Activated CD8-positive, alpha-beta T cell treated with anti-CD3 and anti-CD28 coated beads for 36 hours (primary cell): ENCODE results near the gene METTL22. TPM values are rescaled to one million over a fixed set of nuclear protein-coding genes. Genes with fewer than 3 reads are reported as not detected.

ENCODE experiments used
- ATAC-seq: fragments of 200-7000 bp; cut with Tn5 transposase; one replicate; pipeline ENCODE4 v1.10.0; 2021; ENCODE audit warnings: mild to moderate bottlenecking, moderate library complexity
- CTCF ChIA-PET: fragments of 350-600 bp; sonication (Branson Sonifier 250); formaldehyde crosslinking; loops from one replicate; lab custom pipeline; 2021; ENCODE audit warnings: antibody characterized with exemption; lab: Charles Lee
- POLR2A ChIA-PET: fragments of 350-600 bp; sonication (Branson Sonifier 250); formaldehyde crosslinking; loops from one replicate; lab custom pipeline; 2021; ENCODE audit warnings: antibody characterized with exemption; lab: Charles Lee
- DNase-seq: peaks from one replicate; pipeline ENCODE4 v3.0.0-alpha.2; 2020
- H3K27ac Mint-ChIP-seq: one replicate; pipeline ENCODE4 v1.8.0; 2021; ENCODE audit warnings: mild to moderate bottlenecking, mixed read lengths
- H3K27me3 Mint-ChIP-seq: one replicate; pipeline ENCODE4 v1.8.0; 2021; ENCODE audit warnings: mixed read lengths
- H3K36me3 Mint-ChIP-seq: one replicate; pipeline ENCODE4 v1.8.0; 2021; ENCODE audit warnings: low read depth, mixed read lengths
- H3K4me1 Mint-ChIP-seq: one replicate; pipeline ENCODE4 v1.8.0; 2021; ENCODE audit warnings: low read depth, mixed read lengths
- H3K4me3 Mint-ChIP-seq: one replicate; pipeline ENCODE4 v1.8.0; 2021; ENCODE audit warnings: mild to moderate bottlenecking, moderate library complexity, mixed read lengths
- H3K9me3 Mint-ChIP-seq: one replicate; pipeline ENCODE4 v1.8.0; 2021; ENCODE audit warnings: mixed read lengths
- CTCF ChIP-seq: fragments of 200-600 bp; IDR thresholded peaks from one replicate; pipeline ENCODE4 v1.8.0; 2022; ENCODE audit warnings: antibody characterized with exemption, mild to moderate bottlenecking
- intact Hi-C: fragments of 100-400 bp; cut with micrococcal nuclease; formaldehyde crosslinking; loops from one replicate; pipeline ENCODE4 v1.10.0; 2022
- total RNA-seq, 2 experiments: library from RNA; stranded (reverse); gene quantifications; one replicate each; pipeline ENCODE4 v1.2.3, GENCODE V29; 2021

METTL22 gene
- total RNA-seq, 2 experiments from 2014 or later: 31.7 to 31.9 TPM

DNA sequence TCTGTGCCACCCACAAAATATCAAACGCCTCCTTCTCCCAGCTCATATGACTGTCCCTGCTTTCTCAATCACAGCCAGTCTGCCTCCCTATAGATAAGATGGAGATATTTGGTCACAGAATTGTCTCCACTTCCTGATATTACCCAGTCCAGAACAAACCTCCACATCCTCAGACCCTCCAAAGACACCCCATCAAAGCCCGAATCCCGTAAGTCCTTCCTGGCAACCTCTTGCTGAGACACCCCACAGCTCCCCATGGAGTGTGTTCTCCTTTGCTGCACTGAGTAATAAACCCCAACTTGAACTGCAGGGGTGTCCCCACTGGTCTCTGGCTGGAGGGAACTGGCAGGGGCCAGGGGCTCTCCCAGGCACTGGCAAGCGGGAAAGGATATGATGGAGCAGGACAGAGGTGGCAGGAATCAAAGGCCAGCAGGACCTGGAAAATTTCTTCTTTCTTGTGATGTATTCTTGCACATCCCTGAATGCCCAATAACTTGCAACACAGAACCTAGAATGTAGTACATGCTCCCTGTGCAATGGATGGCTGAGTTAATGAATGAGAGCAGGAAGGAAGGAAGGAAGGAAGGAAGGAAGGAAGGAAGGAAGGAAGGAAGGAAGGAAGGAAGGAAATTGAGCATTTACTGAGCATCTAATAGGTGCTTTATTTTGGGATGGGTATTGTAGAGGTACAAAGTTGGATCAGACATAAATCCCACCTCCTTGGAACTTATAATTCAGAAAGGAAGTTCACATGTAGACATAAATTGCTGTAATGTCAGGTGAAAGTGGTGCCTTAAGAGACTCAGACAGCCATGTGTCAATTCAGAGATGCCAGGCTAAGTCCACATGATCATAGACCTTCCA, 45.1 kb upstream of the METTL22 start:
- Mint-ChIP-seq H3K27me3 (peaks cover 18% of the 10 kb centered on the region), H3K4me1 (no peaks in the 10 kb centered on the region), H3K9me3 (no peaks in the 10 kb centered on the region), H3K4me3 (no peak overlapping the region), H3K27ac (no peak overlapping the region), H3K36me3 (no peaks in the 10 kb centered on the region)
- CTCF ChIA-PET: no interaction called here
- no peak for DNase-seq
- no peak for ATAC-seq
- intact Hi-C loops: no loop called here
- POLR2A ChIA-PET: no interaction called here
- no peak for TF ChIP-seq CTCF

DNA sequence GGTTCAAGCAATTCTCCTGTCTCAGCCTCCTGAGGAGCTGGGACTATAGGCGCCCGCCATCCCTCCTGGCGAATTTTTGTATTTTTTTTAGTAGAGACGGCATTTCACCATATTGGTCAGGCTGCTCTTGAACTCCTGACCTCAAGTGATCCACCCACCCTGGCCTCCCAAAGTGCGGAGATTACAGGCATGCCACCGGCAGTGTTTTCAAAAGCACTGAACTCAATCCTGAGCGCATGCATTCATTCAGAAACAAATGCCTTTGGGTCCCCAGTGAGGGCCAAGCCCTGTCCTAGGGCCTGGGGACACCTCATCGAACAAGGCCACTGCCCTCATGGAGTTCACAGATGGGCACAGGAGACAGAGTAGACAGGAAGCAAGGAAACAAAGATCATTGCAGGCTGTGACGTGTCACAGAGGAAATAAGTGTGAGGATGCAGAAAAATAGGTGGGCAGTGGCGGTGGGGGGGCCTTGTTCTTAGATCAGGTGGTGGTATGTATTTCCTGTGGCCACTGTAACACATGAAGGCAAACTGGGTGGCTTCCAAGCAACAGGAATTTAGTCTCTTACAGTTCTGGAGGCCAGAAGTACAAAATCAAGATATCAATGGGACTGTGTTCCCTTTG, 43.7 kb upstream of the METTL22 start:
- no peak for TF ChIP-seq CTCF
- peaks cover 2% of the 10 kb centered on the region for H3K4me1 Mint-ChIP-seq
- DNase-seq (no peak), ATAC-seq (no peak)
- peaks cover 23% of the 10 kb centered on the region for H3K27me3 Mint-ChIP-seq
- ChIA-PET POLR2A (no interaction called here), CTCF (no interaction called here)
- intact Hi-C loops: no loop called here
- no peak overlapping the region for H3K27ac Mint-ChIP-seq
- H3K9me3 Mint-ChIP-seq: no peaks in the 10 kb centered on the region
- no peaks in the 10 kb centered on the region for H3K36me3 Mint-ChIP-seq
- no peak overlapping the region for H3K4me3 Mint-ChIP-seq

GRCh38 chr16:8579559-8579958, 41.9 kb upstream of the METTL22 start:
- DNase-seq: no peak
- no peak for ATAC-seq
- H3K27me3 Mint-ChIP-seq: peaks cover 22% of the 10 kb centered on the region
- no peak overlapping the region for H3K27ac Mint-ChIP-seq
- POLR2A ChIA-PET: no interaction called here
- no peak for TF ChIP-seq CTCF
- intact Hi-C loops: no loop called here
- H3K4me1 Mint-ChIP-seq: peaks cover 2% of the 10 kb centered on the region
- H3K36me3 Mint-ChIP-seq: no peaks in the 10 kb centered on the region
- no peak overlapping the region for H3K4me3 Mint-ChIP-seq
- CTCF ChIA-PET: interaction anchor here (0.9 to 1.4 kb wide), 2 partner anchors 10 to 301 kb away, joined by 3 to 5 read pairs; partner anchors contain the start of gene TMEM114
- no peaks in the 10 kb centered on the region for H3K9me3 Mint-ChIP-seq

- no peak for ATAC-seq
- intact Hi-C loops: no loop called here
- Mint-ChIP-seq H3K4me3 (no peak overlapping the region), H3K9me3 (no peaks in the 10 kb centered on the region), H3K4me1 (peaks cover 2% of the 10 kb centered on the region), H3K27me3 (peaks cover 22% of the 10 kb centered on the region), H3K27ac (no peak overlapping the region), H3K36me3 (no peaks in the 10 kb centered on the region)
- CTCF ChIA-PET: interaction anchor here (1.0 kb wide), 1 partner anchor 17 kb away, joined by 3 read pairs; no protein-coding TSS in a partner anchor
- POLR2A ChIA-PET: interaction anchor here (0.7 kb wide), 1 partner anchor 566 kb away, joined by 3 read pairs; no protein-coding TSS in a partner anchor
- no peak for TF ChIP-seq CTCF
- DNase-seq: no peak
These were observed 39.5 kb upstream of the METTL22 start for GRCh38 chr16:8581831-8582580.
